ENCODE measurements around the gene UNC5B.

Gene UNC5B

DNA sequence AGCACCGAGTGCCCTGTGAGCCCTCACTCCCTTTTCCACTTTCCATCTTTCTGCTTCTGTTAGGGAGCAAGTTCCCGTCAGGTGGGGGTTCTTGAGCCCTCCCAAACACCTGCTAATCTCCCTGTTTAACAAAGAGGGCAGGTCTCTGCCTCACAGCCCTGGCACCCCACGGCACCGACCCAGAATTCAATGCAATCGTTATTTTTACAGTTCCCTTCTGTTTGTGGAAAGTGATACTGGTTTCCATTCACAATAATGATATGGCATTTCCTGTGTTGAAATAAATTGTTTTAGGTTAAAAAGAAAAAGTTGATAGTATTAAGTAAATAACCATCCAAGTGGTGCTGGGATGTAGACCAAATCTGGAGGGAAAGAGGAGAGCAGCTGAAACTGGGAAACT, 67.8 kb downstream of the UNC5B start:
- DNase-seq: no peak

GRCh38 chr10:71280825-71281224, 68.5 kb downstream of the UNC5B start:
- DNase-seq: no peak

GRCh38 chr10:71281646-71282322, 69.4 kb downstream of the UNC5B start:
- no peak for DNase-seq

GRCh38 chr10:71282323-71282680, 69.9 kb downstream of the UNC5B start:
- DNase-seq: no peak

- DNase-seq: no peak
Measured at GRCh38 chr10:71283410-71283809, 71.0 kb downstream of the UNC5B start.

DNA sequence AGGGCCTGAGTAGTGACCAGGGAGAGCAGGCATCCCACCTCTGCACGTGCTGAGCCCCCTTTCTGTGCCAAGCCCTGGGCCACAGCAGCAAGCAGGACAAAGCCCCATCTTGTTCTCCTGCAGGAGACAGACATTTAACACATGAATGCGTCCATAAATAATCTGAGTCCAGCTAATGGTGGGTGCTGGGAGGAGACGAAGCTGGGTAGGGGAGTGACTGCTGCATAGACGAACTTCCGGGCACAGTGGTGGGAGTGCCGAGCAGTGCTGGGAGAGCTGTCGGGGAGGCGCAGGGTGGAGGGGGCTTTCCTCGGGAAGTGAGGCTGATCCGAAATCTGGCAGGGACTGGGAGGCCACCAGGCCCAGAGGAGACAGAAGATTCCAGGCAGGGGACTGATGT, 71.5 kb downstream of the UNC5B start:
- DNase-seq: no peak

DNA sequence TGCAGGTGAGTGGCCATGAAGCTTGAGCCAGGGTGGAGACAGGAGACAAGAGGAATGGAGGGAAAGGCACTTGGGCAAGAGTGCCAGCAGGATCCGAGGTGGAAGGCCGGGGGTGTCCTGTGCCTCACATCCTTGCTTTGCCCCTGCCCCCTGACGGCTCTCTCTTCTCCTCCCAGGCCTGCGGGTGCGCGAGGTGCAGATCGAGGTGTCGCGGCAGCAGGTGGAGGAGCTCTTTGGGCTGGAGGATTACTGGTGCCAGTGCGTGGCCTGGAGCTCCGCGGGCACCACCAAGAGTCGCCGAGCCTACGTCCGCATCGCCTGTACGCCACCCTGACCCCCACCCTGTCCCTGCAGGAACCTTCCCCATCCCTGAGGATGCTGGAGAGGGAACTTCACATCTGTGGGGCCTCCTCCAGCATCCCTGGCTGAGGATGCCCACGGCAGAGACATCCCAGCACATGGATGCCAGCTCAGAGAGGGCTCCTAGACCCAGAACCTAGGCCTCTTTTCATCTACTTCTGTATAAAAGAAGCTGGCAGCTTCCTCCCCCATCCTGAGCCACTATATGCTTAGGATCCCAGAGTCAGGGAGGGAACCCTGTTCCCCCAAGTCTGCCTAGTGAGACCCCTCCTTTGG, 72.3 kb downstream of the UNC5B start:
- DNase-seq: no peak

GRCh38 chr10:71285180-71285545, 72.8 kb downstream of the UNC5B start:
- peak in 30 of 56 donors; percentile 11 to 62 (median 34) for DNase-seq

DNA sequence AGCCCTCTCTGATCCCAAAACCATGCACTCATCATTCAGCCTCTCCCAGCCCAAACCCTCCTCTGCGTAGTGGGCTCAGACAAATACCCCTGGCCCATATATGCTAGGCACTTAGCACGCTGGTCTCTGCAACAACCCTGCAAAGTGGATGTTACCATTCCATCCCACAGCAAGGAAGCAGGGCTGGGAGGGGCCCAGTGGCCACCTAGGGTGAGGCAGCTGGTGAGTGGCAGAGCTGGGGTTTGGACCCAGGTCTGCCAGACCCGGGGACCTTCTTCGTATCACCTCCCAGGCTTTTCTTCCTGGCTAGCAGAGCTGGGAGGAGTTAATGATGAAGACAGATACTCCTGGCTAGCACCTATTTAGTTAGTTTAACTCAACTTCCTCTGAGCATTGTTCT, 73.6 kb downstream of the UNC5B start:
- no peak for DNase-seq

- DNase-seq: no peak
Measured at GRCh38 chr10:71286521-71287294, 74.3 kb downstream of the UNC5B start.

GRCh38 chr10:71287456-71287855, 75.1 kb downstream of the UNC5B start:
- no peak for DNase-seq

- no peak for DNase-seq
Measured at GRCh38 chr10:71288461-71288860, 76.1 kb downstream of the UNC5B start.

- DNase-seq: no peak
Measured at GRCh38 chr10:71289421-71290130, 77.2 kb downstream of the UNC5B start.

DNA sequence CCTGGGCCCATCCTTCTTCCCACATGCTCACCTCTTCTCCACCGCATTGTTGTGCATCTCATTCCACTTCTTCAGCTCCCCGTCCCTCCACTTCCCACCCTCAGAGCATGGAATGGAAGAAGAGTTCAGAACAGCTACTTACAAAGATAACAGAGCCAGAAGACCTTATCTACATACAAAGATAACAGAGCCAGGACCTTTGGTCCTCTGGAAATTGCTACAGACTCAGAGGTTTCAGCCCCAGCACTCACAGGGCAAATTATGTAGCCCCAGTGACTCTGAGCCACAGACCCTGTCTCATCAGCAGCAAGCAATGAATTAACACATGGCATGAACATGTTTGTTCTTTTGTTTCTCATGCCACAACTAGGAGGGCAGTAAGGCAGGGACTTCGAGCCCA, 78.0 kb downstream of the UNC5B start:
- DNase-seq: no peak

GRCh38 chr10:71290806-71291527, 78.6 kb downstream of the UNC5B start:
- DNase-seq: no peak

DNA sequence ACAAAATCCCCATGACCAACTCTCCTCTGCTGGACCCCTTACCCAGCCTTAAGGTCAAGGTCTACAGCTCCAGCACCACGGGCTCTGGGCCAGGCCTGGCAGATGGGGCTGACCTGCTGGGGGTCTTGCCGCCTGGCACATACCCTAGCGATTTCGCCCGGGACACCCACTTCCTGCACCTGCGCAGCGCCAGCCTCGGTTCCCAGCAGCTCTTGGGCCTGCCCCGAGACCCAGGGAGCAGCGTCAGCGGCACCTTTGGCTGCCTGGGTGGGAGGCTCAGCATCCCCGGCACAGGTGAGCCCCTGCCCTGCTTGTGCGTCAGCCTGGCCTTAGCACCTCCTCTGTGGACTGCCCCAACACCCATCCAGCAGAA, 79.1 kb downstream of the UNC5B start:
- DNase-seq: no peak

DNA sequence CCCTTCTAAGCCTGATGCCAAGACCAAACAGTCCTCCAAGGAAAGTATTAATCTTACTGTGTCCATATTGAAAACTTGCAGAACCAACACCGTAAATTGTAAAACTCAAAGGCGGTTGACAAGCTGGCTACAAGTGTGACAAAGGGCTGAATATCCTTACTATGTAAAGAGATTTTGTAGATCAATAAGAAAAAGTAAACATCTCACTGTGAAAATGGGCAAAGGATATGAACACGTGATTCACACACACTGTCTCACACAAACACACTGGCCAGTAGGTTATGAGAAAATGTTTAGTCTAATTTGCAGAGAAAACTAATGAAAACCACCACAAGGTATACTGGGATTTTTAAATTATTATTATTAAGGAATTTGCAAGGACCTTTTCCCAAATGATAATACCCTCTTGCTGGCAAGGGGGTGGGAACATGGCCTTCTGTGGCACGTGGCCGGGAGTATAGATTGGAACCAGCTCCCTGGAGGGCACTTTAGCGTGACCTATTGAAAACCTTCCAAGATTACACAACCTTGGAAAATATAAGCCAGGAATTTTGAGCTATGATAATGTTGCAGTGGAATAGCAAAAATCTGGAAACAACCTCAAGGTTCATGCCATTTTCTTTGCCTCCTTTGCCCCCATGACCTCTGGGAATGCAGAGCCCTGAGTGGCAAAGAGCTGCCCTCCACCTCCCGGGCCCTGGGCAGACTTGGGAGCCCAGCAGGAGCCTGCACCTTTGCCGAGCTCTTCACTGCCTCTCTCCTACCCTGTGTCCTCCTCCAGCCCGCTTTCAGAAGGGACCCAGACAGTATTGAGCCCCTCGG, 80.5 kb downstream of the UNC5B start:
- DNase-seq: no peak

GRCh38 chr10:71293446-71294084, 81.2 kb downstream of the UNC5B start:
- no peak for DNase-seq

- peak in 3 of 56 donors; percentile 15 to 63 (median 32) for DNase-seq
Measured at GRCh38 chr10:71294091-71294561, 81.8 kb downstream of the UNC5B start.

- no peak for DNase-seq
Measured at GRCh38 chr10:71294856-71295255, 82.5 kb downstream of the UNC5B start.
